ENCODE measurements around the gene PDZD4. TPM values are rescaled to one million over a fixed set of nuclear protein-coding genes. Genes with fewer than 3 reads are reported as not detected.

The PDZD4 gene
- total RNA-seq, 1 experiment from 2014 or later, result 0.26 TPM

GRCh38 chrX:153871946-153872878 is 41.9 kb upstream of the PDZD4 start:
- H3K79me2 ChIP-seq (ENCODE audit: low read length), result no peaks in the 10 kb centered on the region
- no peaks in the 10 kb centered on the region for H3K9me3 ChIP-seq (ENCODE audit: low read length)
- no peaks in the 10 kb centered on the region for H3K36me3 ChIP-seq (ENCODE audit: low read depth, low read length)
- H3K4me1 ChIP-seq (ENCODE audit: insufficient read depth, low read length), result no peaks in the 10 kb centered on the region
- ChIA-PET CTCF (no interaction called here), POLR2A (ENCODE audit: unreplicated experiment) (no interaction called here)
- DNase-seq (no peak), ATAC-seq (no peak)
- no peak overlapping the region for H3K27ac ChIP-seq (ENCODE audit: low read length)
- no peak for TF ChIP-seq EZH2 (IDR thresholded peaks at IDR 0.05; ENCODE audit: low read length, unreplicated experiment)
- no peak for TF ChIP-seq CTCF (conservative IDR thresholded peaks at IDR 0.05; ENCODE audit: low read depth, low read length)
- no peak for TF ChIP-seq EZH2phosphoT487 (IDR thresholded peaks at IDR 0.05; ENCODE audit: borderline replicate concordance, low read length)
- no peak overlapping the region for H3K4me2 ChIP-seq (ENCODE audit: low read length)
- no peaks in the 10 kb centered on the region for H3K9me2 ChIP-seq (replicated peaks; ENCODE audit: low read length)
- no peak overlapping the region for H3K9ac ChIP-seq (ENCODE audit: low read length)
- intact Hi-C loops (cut with micrococcal nuclease), result no loop called here
- H3F3A ChIP-seq (ENCODE audit: low read length, unreplicated experiment), result no peaks in the 10 kb centered on the region
- H2AFZ ChIP-seq (ENCODE audit: low read length), result no peak overlapping the region
- H3K4me3 ChIP-seq (ENCODE audit: low read length), result no peak overlapping the region
- H3K27me3 ChIP-seq (ENCODE audit: low read length), result no peaks in the 10 kb centered on the region
- BruUV-seq (replicated peaks), result no TSS peak
- H4K20me1 ChIP-seq (ENCODE audit: low read length), result no peaks in the 10 kb centered on the region

GRCh38 chrX:153871451-153871850 is 41.1 kb upstream of the PDZD4 start:
- no peaks in the 10 kb centered on the region for H3F3A ChIP-seq (ENCODE audit: low read length, unreplicated experiment)
- no peaks in the 10 kb centered on the region for H3K4me1 ChIP-seq (ENCODE audit: insufficient read depth, low read length)
- H3K27me3 ChIP-seq (ENCODE audit: low read length), result no peaks in the 10 kb centered on the region
- no peak overlapping the region for H3K9ac ChIP-seq (ENCODE audit: low read length)
- no peak for TF ChIP-seq CTCF (conservative IDR thresholded peaks at IDR 0.05; ENCODE audit: low read depth, low read length)
- no peak for TF ChIP-seq EZH2phosphoT487 (IDR thresholded peaks at IDR 0.05; ENCODE audit: borderline replicate concordance, low read length)
- no peak for TF ChIP-seq EZH2 (IDR thresholded peaks at IDR 0.05; ENCODE audit: low read length, unreplicated experiment)
- H3K36me3 ChIP-seq (ENCODE audit: low read depth, low read length), result no peaks in the 10 kb centered on the region
- H4K20me1 ChIP-seq (ENCODE audit: low read length), result no peaks in the 10 kb centered on the region
- no peaks in the 10 kb centered on the region for H3K9me2 ChIP-seq (replicated peaks; ENCODE audit: low read length)
- ATAC-seq, result no peak
- H3K27ac ChIP-seq (ENCODE audit: low read length), result no peak overlapping the region
- DNase-seq, result no peak
- H3K9me3 ChIP-seq (ENCODE audit: low read length), result no peaks in the 10 kb centered on the region
- no peak overlapping the region for H3K4me2 ChIP-seq (ENCODE audit: low read length)
- H3K4me3 ChIP-seq (ENCODE audit: low read length), result no peak overlapping the region
- H2AFZ ChIP-seq (ENCODE audit: low read length), result no peak overlapping the region
- ChIA-PET CTCF (no interaction called here), POLR2A (ENCODE audit: unreplicated experiment) (no interaction called here)
- no TSS peak for BruUV-seq (replicated peaks)
- H3K79me2 ChIP-seq (ENCODE audit: low read length), result no peaks in the 10 kb centered on the region
- intact Hi-C loops (cut with micrococcal nuclease), result no loop called here

- Histone ChIP-seq H3K4me2 (ENCODE audit: low read length) (no peak overlapping the region), H3K9ac (ENCODE audit: low read length) (no peak overlapping the region), H2AFZ (ENCODE audit: low read length) (no peak overlapping the region), H3K27ac (ENCODE audit: low read length) (no peak overlapping the region), H3F3A (ENCODE audit: low read length, unreplicated experiment) (no peaks in the 10 kb centered on the region), H3K9me3 (ENCODE audit: low read length) (no peaks in the 10 kb centered on the region), H3K79me2 (ENCODE audit: low read length) (no peaks in the 10 kb centered on the region), H3K9me2 (replicated peaks; ENCODE audit: low read length) (no peaks in the 10 kb centered on the region), H3K27me3 (ENCODE audit: low read length) (no peaks in the 10 kb centered on the region), H3K36me3 (ENCODE audit: low read depth, low read length) (no peaks in the 10 kb centered on the region), H3K4me3 (ENCODE audit: low read length) (no peak overlapping the region), H4K20me1 (ENCODE audit: low read length) (no peaks in the 10 kb centered on the region), H3K4me1 (ENCODE audit: insufficient read depth, low read length) (no peaks in the 10 kb centered on the region)
- intact Hi-C loops (cut with micrococcal nuclease), result no loop called here
- CTCF ChIA-PET, result no interaction called here
- POLR2A ChIA-PET (ENCODE audit: unreplicated experiment), result no interaction called here
- TF ChIP-seq EZH2phosphoT487 (IDR thresholded peaks at IDR 0.05; ENCODE audit: borderline replicate concordance, low read length), result no peak
- no peak for TF ChIP-seq EZH2 (IDR thresholded peaks at IDR 0.05; ENCODE audit: low read length, unreplicated experiment)
- 0 out of 2 replicates have a peak, but pooled peaks have one; percentile 10 for TF ChIP-seq CTCF (conservative IDR thresholded peaks at IDR 0.05; ENCODE audit: low read depth, low read length)
- no TSS peak for BruUV-seq (replicated peaks)
- ATAC-seq, result no peak
- no peak for DNase-seq
Measured at GRCh38 chrX:153870791-153871360, 40.5 kb upstream of the PDZD4 start.
